Calu3 (cell line): Measurements from ENCODE around the gene STK38. TPM values are rescaled to one million over a fixed set of nuclear protein-coding genes. Genes with fewer than 3 reads are reported as not detected.

Source experiments
- BruUV-seq: library from RNA; stranded (reverse); fragments of 400-500 nt; replicated peaks from 2 replicates; lab custom pipeline; 2021; lab: Mats Ljungman, UMichigan
- CTCF ChIA-PET: fragments of 300-600 bp; sonication (Branson Sonifier 250); formaldehyde crosslinking; loops from one replicate; lab custom pipeline; 2022; ENCODE audit warnings: antibody characterized with exemption; lab: Charles Lee
- DNase-seq: peaks from one replicate; pipeline ENCODE4 v3.0.0; 2022
- H3K27ac Mint-ChIP-seq: one replicate; pipeline ENCODE4 v1.8.0; 2022; ENCODE audit warnings: mixed read lengths; ENCODE audit not compliant: unreplicated experiment
- H3K27me3 Mint-ChIP-seq: one replicate; pipeline ENCODE4 v1.8.0; 2022; ENCODE audit warnings: mixed read lengths; ENCODE audit not compliant: unreplicated experiment
- H3K36me3 Mint-ChIP-seq: one replicate; pipeline ENCODE4 v1.8.0; 2022; ENCODE audit warnings: mild to moderate bottlenecking, moderate library complexity, mixed read lengths; ENCODE audit not compliant: insufficient read depth, unreplicated experiment
- H3K4me1 Mint-ChIP-seq: one replicate; pipeline ENCODE4 v1.8.0; 2022; ENCODE audit warnings: mild to moderate bottlenecking, low read depth, mixed read lengths; ENCODE audit not compliant: unreplicated experiment
- H3K4me3 Mint-ChIP-seq: one replicate; pipeline ENCODE4 v1.8.0; 2022; ENCODE audit warnings: mild to moderate bottlenecking, low read depth, moderate library complexity, mixed read lengths; ENCODE audit not compliant: unreplicated experiment
- H3K9me3 Mint-ChIP-seq: one replicate; pipeline ENCODE4 v1.8.0; 2022; ENCODE audit warnings: low read depth, mixed read lengths; ENCODE audit not compliant: unreplicated experiment
- intact Hi-C: fragments of 100-400 bp; cut with micrococcal nuclease; formaldehyde crosslinking; loops from one replicate; pipeline ENCODE4 v1.10.0; 2022; ENCODE audit not compliant: unreplicated experiment
- total RNA-seq: library from RNA; stranded (reverse); gene quantifications from 2 replicates; pipeline ENCODE4 v1.2.3, GENCODE V29; 2022
- TF ChIP-seq, protein P1 (sequence below): fragments of 200-600 bp; IDR thresholded peaks from one replicate; pipeline ENCODE4 v1.8.0; 2022; ENCODE audit warnings: antibody characterized with exemption; ENCODE audit not compliant: unreplicated experiment

The STK38 gene
- total RNA-seq, 1 experiment from 2014 or later = 70.3 TPM

DNA sequence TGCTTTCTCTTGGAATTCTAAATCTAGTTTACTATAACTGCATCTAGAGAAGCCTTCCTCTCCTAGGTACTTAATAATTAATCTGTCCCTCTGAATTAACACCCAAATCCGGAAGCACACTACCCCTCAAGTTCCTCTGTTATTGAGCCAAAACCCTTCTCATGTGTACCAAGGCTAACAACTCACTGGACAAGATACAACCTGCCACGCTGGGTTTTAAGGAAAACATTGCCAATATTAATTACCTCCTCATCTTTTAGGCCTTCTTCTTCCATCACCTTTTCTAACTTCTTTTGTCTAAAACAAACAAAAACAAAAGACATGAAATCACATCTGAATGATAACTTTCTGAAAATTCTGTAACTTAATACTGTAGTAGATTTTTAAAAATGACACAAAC, 21.9 kb downstream of the STK38 start:
- no peaks in the 10 kb centered on the region for H3K4me1 Mint-ChIP-seq

DNA sequence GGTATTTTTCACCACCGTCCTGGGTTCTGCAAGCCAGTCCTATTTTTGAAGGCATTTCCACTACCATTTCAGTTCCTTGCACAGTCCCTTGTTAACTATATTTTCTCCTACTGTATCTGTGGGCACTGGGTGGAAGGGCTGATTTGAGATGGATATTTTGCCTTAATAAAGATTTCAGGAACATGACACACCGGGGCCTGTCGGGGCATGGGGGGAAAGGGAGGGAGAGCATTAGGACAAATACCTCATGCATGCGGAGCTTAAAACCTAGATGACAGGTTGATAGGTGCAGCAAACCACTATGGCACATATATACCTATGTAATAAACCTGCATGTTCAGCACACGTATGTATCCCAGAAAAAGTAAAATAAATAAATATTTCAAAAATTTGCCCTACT, 22.4 kb downstream of the STK38 start:
- intact Hi-C loops = no loop called here
- no peak overlapping the region for H3K4me3 Mint-ChIP-seq

More for the DNA sequence above, 21.9 kb downstream of the STK38 start:
- DNase-seq = no peak
- CTCF ChIA-PET = no interaction called here
- H3K4me3 Mint-ChIP-seq = no peak overlapping the region
- H3K9me3 Mint-ChIP-seq = no peaks in the 10 kb centered on the region
- no peak overlapping the region for H3K27ac Mint-ChIP-seq
- intact Hi-C loops = no loop called here
- peaks cover 46% of the 10 kb centered on the region for H3K36me3 Mint-ChIP-seq
- no TSS peak for BruUV-seq
- TF ChIP-seq, protein P1, sequence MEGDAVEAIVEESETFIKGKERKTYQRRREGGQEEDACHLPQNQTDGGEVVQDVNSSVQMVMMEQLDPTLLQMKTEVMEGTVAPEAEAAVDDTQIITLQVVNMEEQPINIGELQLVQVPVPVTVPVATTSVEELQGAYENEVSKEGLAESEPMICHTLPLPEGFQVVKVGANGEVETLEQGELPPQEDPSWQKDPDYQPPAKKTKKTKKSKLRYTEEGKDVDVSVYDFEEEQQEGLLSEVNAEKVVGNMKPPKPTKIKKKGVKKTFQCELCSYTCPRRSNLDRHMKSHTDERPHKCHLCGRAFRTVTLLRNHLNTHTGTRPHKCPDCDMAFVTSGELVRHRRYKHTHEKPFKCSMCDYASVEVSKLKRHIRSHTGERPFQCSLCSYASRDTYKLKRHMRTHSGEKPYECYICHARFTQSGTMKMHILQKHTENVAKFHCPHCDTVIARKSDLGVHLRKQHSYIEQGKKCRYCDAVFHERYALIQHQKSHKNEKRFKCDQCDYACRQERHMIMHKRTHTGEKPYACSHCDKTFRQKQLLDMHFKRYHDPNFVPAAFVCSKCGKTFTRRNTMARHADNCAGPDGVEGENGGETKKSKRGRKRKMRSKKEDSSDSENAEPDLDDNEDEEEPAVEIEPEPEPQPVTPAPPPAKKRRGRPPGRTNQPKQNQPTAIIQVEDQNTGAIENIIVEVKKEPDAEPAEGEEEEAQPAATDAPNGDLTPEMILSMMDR = no peak
- H3K27me3 Mint-ChIP-seq = no peaks in the 10 kb centered on the region

GRCh38 chr6:36523936-36524499, 23.3 kb downstream of the STK38 start:
- intact Hi-C loops = no loop called here
- Mint-ChIP-seq H3K36me3 (peaks cover 47% of the 10 kb centered on the region), H3K4me1 (no peaks in the 10 kb centered on the region), H3K9me3 (no peaks in the 10 kb centered on the region), H3K4me3 (no peak overlapping the region), H3K27ac (no peak overlapping the region), H3K27me3 (no peaks in the 10 kb centered on the region)
- BruUV-seq = no TSS peak
- no peak for DNase-seq
- TF ChIP-seq, protein P1 = no peak
- CTCF ChIA-PET = interaction anchor here (0.6 kb wide), 1 partner anchor 1093 kb away, joined by 3 read pairs; no protein-coding TSS in a partner anchor

More for the DNA sequence above, 22.4 kb downstream of the STK38 start:
- CTCF ChIA-PET = no interaction called here
- no TSS peak for BruUV-seq
- TF ChIP-seq, protein P1 = no peak
- no peaks in the 10 kb centered on the region for H3K27me3 Mint-ChIP-seq
- H3K9me3 Mint-ChIP-seq = no peaks in the 10 kb centered on the region
- H3K36me3 Mint-ChIP-seq = peaks cover 47% of the 10 kb centered on the region
- DNase-seq = no peak
- no peaks in the 10 kb centered on the region for H3K4me1 Mint-ChIP-seq
- H3K27ac Mint-ChIP-seq = no peak overlapping the region

DNA sequence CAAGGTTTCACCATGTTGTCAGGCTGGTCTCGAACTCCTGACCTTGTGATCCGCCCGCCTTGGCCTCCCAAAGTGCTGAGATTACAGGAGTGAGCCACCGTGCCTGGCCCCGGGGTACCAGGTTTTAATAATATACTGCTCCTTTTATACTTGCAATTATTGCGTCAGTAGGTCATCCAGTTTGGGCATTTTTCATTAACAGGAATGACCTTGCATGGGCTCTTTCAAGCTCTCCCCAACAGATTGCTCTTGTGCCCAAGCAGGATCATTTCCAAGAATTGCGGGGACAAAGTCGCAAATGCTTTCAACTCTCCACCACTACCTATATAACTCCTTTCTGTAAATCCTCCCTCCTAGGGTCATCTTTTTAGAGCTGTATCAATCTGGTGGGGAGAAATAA, 23.8 kb downstream of the STK38 start:
- no peaks in the 10 kb centered on the region for H3K27me3 Mint-ChIP-seq
- BruUV-seq = no TSS peak
- no peak for DNase-seq
- no peak overlapping the region for H3K4me3 Mint-ChIP-seq
- peaks cover 47% of the 10 kb centered on the region for H3K36me3 Mint-ChIP-seq
- CTCF ChIA-PET = interaction anchor here (0.6 to 0.8 kb wide), 2 partner anchors 280 to 1092 kb away, joined by 3 to 8 read pairs; no protein-coding TSS in a partner anchor
- no peaks in the 10 kb centered on the region for H3K9me3 Mint-ChIP-seq
- TF ChIP-seq, protein P1 = no peak
- intact Hi-C loops = no loop called here
- no peaks in the 10 kb centered on the region for H3K4me1 Mint-ChIP-seq
- no peak overlapping the region for H3K27ac Mint-ChIP-seq
